ENCODE data around the gene C9orf50.
A peak's percentile ranks its signal among the peaks of the same experiment; 100 is the strongest.

The C9orf50 gene

GRCh38 chr9:129580211-129580915, 40.5 kb downstream of the C9orf50 start:
- H3K36me3 ChIP-seq, result no peaks in the 10 kb centered on the region
- peak overlapping the region; percentile 11 to 83 (median 68) for H3K4me2 ChIP-seq
- H3K27ac ChIP-seq, result no peak overlapping the region
- no peaks in the 10 kb centered on the region for H4K20me1 ChIP-seq
- H3K27me3 ChIP-seq, result no peaks in the 10 kb centered on the region
- H3K4me3 ChIP-seq, result no peak overlapping the region
- peaks cover 32 to 63% (median 58%) of the 10 kb centered on the region in 10 experiments for H3K4me1 ChIP-seq
- no peaks in the 10 kb centered on the region; a peak in 1 of 22 replicates for H3K9me3 ChIP-seq (replicated peaks in 1 of 11)
- no peak for TF ChIP-seq Cebpa-rat (IDR thresholded peaks at IDR 0.05)
- H3K9ac ChIP-seq, result 0 out of 22 replicates have a peak overlapping the region, but pooled peaks of 1 of the 11 experiments have one; percentile 23

GRCh38 chr9:129579294-129579693, 41.6 kb downstream of the C9orf50 start:
- peak overlapping the region in 6 of 11 experiments; percentile 57 to 77 (median 71); a peak in 11 of 22 replicates for H3K4me2 ChIP-seq
- H3K9ac ChIP-seq, result no peak overlapping the region
- no peak overlapping the region for H3K27ac ChIP-seq
- no peaks in the 10 kb centered on the region for H3K36me3 ChIP-seq
- H3K9me3 ChIP-seq (replicated peaks in 1 of 11), result no peaks in the 10 kb centered on the region; a peak in 1 of 22 replicates
- no peaks in the 10 kb centered on the region for H4K20me1 ChIP-seq
- H3K4me1 ChIP-seq, result peaks cover 24 to 54% (median 49%) of the 10 kb centered on the region in 10 experiments
- H3K27me3 ChIP-seq, result no peaks in the 10 kb centered on the region
- TF ChIP-seq Cebpa-rat (IDR thresholded peaks at IDR 0.05), result no peak
- no peak overlapping the region for H3K4me3 ChIP-seq

- Histone ChIP-seq H3K9ac (no peak overlapping the region), H3K4me1 (peaks cover 9 to 31% (median 24%) of the 10 kb centered on the region in 10 experiments), H4K20me1 (no peaks in the 10 kb centered on the region), H3K4me3 (no peak overlapping the region), H3K9me3 (replicated peaks in 1 of 11) (peaks cover 0 to 7% (median 0%) of the 10 kb centered on the region in 11 experiments; a peak in 4 of 22 replicates), H3K27ac (peak overlapping the region in 1 of 11 experiments; percentile 23; a peak in 1 of 22 replicates), H3K36me3 (no peaks in the 10 kb centered on the region), H3K27me3 (no peaks in the 10 kb centered on the region), H3K4me2 (no peak overlapping the region; a peak in 1 of 22 replicates)
- TF ChIP-seq Cebpa-rat (IDR thresholded peaks at IDR 0.05), result no peak
Observed at GRCh38 chr9:129576546-129577543, 44.1 kb downstream of the C9orf50 start.

GRCh38 chr9:129575818-129576217, 45.1 kb downstream of the C9orf50 start:
- no peak overlapping the region for H3K4me2 ChIP-seq
- H3K9ac ChIP-seq, result no peak overlapping the region
- peaks cover 12 to 29% (median 19%) of the 10 kb centered on the region in 10 experiments for H3K4me1 ChIP-seq
- no peak overlapping the region for H3K27ac ChIP-seq
- peaks cover 0 to 7% (median 0%) of the 10 kb centered on the region in 11 experiments; a peak in 4 of 22 replicates for H3K9me3 ChIP-seq (replicated peaks in 1 of 11)
- H3K36me3 ChIP-seq, result no peaks in the 10 kb centered on the region
- no peaks in the 10 kb centered on the region for H3K27me3 ChIP-seq
- TF ChIP-seq Cebpa-rat (IDR thresholded peaks at IDR 0.05), result no peak
- H3K4me3 ChIP-seq, result no peak overlapping the region
- H4K20me1 ChIP-seq, result no peaks in the 10 kb centered on the region

- Histone ChIP-seq H4K20me1 (no peaks in the 10 kb centered on the region), H3K4me3 (no peak overlapping the region), H3K4me1 (peaks cover 6 to 29% (median 19%) of the 10 kb centered on the region in 10 experiments), H3K27me3 (peaks cover 0 to 5% (median 4%) of the 10 kb centered on the region in 11 experiments; a peak in 14 of 22 replicates), H3K4me2 (no peak overlapping the region), H3K27ac (no peak overlapping the region), H3K9me3 (replicated peaks in 1 of 11) (peaks cover 0 to 7% (median 0%) of the 10 kb centered on the region in 11 experiments; a peak in 4 of 22 replicates), H3K9ac (no peak overlapping the region), H3K36me3 (no peaks in the 10 kb centered on the region)
- TF ChIP-seq Cebpa-rat (IDR thresholded peaks at IDR 0.05), result no peak
Observed at GRCh38 chr9:129574911-129575585, 45.9 kb downstream of the C9orf50 start.

- Histone ChIP-seq H3K4me1 (peaks cover 8 to 30% (median 22%) of the 10 kb centered on the region in 10 experiments), H4K20me1 (no peaks in the 10 kb centered on the region), H3K9me3 (replicated peaks in 1 of 11) (peaks cover 0 to 7% (median 0%) of the 10 kb centered on the region in 11 experiments; a peak in 4 of 22 replicates), H3K9ac (no peak overlapping the region), H3K36me3 (no peaks in the 10 kb centered on the region), H3K27ac (no peak overlapping the region), H3K27me3 (peaks cover 0 to 16% (median 14%) of the 10 kb centered on the region in 11 experiments; a peak in 19 of 22 replicates), H3K4me2 (no peak overlapping the region), H3K4me3 (no peak overlapping the region)
- TF ChIP-seq Cebpa-rat (IDR thresholded peaks at IDR 0.05), result no peak
Observed at GRCh38 chr9:129573977-129574376, 46.9 kb downstream of the C9orf50 start.

GRCh38 chr9:129572517-129572916, 48.4 kb downstream of the C9orf50 start:
- Histone ChIP-seq H3K27ac (no peak overlapping the region), H4K20me1 (no peaks in the 10 kb centered on the region; a peak in 1 of 22 replicates), H3K4me1 (peaks cover 14 to 40% (median 33%) of the 10 kb centered on the region in 10 experiments), H3K9me3 (replicated peaks in 1 of 11) (peaks cover 0 to 7% (median 0%) of the 10 kb centered on the region in 11 experiments; a peak in 4 of 22 replicates), H3K27me3 (peaks cover 11 to 31% (median 29%) of the 10 kb centered on the region in 11 experiments), H3K36me3 (no peaks in the 10 kb centered on the region), H3K4me3 (no peak overlapping the region), H3K9ac (no peak overlapping the region), H3K4me2 (no peak overlapping the region)
- no peak for TF ChIP-seq Cebpa-rat (IDR thresholded peaks at IDR 0.05)

GRCh38 chr9:129572052-129572425, 48.9 kb downstream of the C9orf50 start:
- H3K9ac ChIP-seq, result no peak overlapping the region
- peaks cover 0 to 7% (median 0%) of the 10 kb centered on the region in 11 experiments; a peak in 4 of 22 replicates for H3K9me3 ChIP-seq (replicated peaks in 1 of 11)
- H3K4me1 ChIP-seq, result peaks cover 14 to 43% (median 34%) of the 10 kb centered on the region in 10 experiments
- no peak for TF ChIP-seq Cebpa-rat (IDR thresholded peaks at IDR 0.05)
- H4K20me1 ChIP-seq, result no peaks in the 10 kb centered on the region; a peak in 1 of 22 replicates
- no peaks in the 10 kb centered on the region for H3K36me3 ChIP-seq
- no peak overlapping the region for H3K4me3 ChIP-seq
- H3K4me2 ChIP-seq, result no peak overlapping the region
- no peak overlapping the region for H3K27ac ChIP-seq
- H3K27me3 ChIP-seq, result peaks cover 15 to 36% (median 34%) of the 10 kb centered on the region in 11 experiments

Data from BLaER1 treated with 17β-estradiol and CSF1 and Interleukin-3, amounts not matched to agents 10 nM and 100 nM (cell line).